SK-N-MC (cell line): ENCODE measurements around the gene KIRREL1.

ENCODE experiments used
- DNase-seq: peaks from one replicate; pipeline ENCODE4 v3.0.0-alpha.2; 2011; ENCODE audit warnings: low read depth, low spot score
- H3K27ac ChIP-seq: fragments of 200-600 bp; sonication (generic); 2 replicates; pipeline ENCODE4 v1.5.1; 2016; ENCODE audit warnings: mixed run types
- H3K36me3 ChIP-seq: fragments of 200-600 bp; sonication (generic); 2 replicates; pipeline ENCODE4 v1.6.1; 2017; ENCODE audit warnings: antibody characterized with exemption, low read length, mixed read lengths; ENCODE audit not compliant: insufficient read depth
- H3K4me3 ChIP-seq: fragments of 200-600 bp; sonication (generic); 2 replicates; pipeline ENCODE4 v1.5.1; 2016
- H3K9ac ChIP-seq: fragments of 200-600 bp; sonication (generic); 2 replicates; pipeline ENCODE4 v1.8.0; 2017; ENCODE audit warnings: mixed run types, mixed read lengths; ENCODE audit not compliant: insufficient read length
- H3K9me3 ChIP-seq: fragments of 200-600 bp; sonication (generic); 2 replicates; pipeline ENCODE4 v1.6.1; 2017; ENCODE audit warnings: low read depth, mild to moderate bottlenecking, antibody characterized with exemption, low read length, moderate library complexity, mixed read lengths
- EZH2 ChIP-seq: fragments of 200-600 bp; sonication (generic); IDR thresholded peaks from one replicate; pipeline ENCODE4 v1.6.1; 2017; ENCODE audit warnings: antibody characterized with exemption
- FOXP2 ChIP-seq: optimal IDR thresholded peaks from 2 replicates; pipeline ENCODE3; 2011; ENCODE audit warnings: mild to moderate bottlenecking, moderate library complexity; ENCODE audit not compliant: insufficient read depth; ENCODE audit errors: extremely low read length, control extremely low read depth
- POLR2AphosphoS5 ChIP-seq: IDR thresholded peaks from 2 replicates; pipeline ENCODE4 v1.6.1; 2012; ENCODE audit warnings: mild to moderate bottlenecking, low read depth, low read length, borderline replicate concordance

KIRREL1 gene

DNA sequence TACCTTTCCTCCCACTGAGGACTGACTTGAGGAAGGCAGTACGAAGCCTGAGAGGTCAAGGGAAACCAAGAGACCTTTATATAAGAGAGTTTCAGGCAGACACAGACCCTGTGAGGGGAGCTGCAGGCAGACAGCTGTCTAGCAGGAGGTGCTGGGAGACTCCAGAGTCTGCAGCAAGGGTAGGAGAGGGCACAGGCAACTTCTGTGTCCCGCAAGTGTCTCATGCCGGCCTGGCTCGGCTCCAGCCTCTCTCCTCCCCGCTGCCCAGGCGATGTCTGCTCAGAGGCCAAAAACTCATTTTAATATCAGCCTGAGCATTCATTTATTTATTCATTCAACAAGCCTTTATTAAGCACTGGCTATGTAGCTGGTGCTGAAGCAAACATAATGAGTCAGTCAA, 83.0 kb downstream of the KIRREL1 start:
- 0 out of 2 replicates have a peak overlapping the region, but pooled peaks have one; percentile 6 for H3K27ac ChIP-seq
- H3K36me3 ChIP-seq = peaks cover 9% of the 10 kb centered on the region; the same call in 1 of the 2 replicates
- no peaks in the 10 kb centered on the region for H3K9me3 ChIP-seq
- DNase-seq = no peak
- no peak overlapping the region for H3K4me3 ChIP-seq
- no peak for TF ChIP-seq POLR2AphosphoS5
- TF ChIP-seq EZH2 = no peak
- no peak for TF ChIP-seq FOXP2
- H3K9ac ChIP-seq = no peak overlapping the region

DNA sequence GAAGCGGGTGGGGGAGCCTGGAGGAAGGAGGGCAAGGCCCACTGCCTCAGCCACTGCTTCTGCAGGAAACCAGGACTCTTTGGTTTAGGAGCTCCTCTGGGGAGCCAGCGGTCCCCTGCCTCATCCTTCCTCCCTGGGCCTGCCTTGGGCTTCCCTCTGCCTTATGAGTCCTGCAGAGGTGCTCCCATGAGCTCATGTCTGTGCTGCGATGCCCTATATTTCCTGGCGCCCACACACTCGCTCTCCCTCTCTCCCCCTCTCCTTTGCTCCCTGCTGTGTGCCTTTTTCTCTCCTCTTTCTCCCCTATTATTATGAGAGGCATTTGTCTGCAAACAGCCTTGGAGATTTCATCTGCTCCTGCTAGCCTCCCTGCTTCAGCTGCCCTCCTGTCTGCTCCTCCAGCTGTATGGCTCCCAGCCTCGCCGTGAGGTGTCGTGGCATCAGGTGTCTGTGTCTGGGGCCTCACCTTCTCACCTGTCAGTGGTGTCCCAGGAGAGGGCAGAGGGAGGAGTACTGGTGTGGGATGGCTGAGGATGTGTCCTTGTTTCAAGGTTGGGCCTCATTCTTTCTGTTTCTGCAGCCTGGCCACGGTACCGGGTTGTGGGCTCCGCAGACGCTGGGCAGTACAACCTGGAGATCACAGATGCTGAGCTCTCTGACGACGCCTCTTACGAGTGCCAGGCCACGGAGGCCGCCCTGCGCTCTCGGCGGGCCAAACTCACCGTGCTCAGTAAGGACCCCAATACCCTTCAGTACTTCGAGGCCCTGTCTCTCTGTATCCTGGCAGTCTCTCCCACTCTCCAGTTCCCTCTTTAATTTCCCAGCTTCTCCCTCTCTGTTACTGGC, 84.2 kb downstream of the KIRREL1 start:
- no peak overlapping the region for H3K9ac ChIP-seq
- no peak overlapping the region for H3K4me3 ChIP-seq
- TF ChIP-seq EZH2 = no peak
- no peak for TF ChIP-seq FOXP2
- no peak for TF ChIP-seq POLR2AphosphoS5
- H3K9me3 ChIP-seq = no peaks in the 10 kb centered on the region
- peak overlapping the region; percentile 62 for H3K27ac ChIP-seq
- no peak for DNase-seq
- peaks cover 10% of the 10 kb centered on the region; the same call in 1 of the 2 replicates for H3K36me3 ChIP-seq

DNA sequence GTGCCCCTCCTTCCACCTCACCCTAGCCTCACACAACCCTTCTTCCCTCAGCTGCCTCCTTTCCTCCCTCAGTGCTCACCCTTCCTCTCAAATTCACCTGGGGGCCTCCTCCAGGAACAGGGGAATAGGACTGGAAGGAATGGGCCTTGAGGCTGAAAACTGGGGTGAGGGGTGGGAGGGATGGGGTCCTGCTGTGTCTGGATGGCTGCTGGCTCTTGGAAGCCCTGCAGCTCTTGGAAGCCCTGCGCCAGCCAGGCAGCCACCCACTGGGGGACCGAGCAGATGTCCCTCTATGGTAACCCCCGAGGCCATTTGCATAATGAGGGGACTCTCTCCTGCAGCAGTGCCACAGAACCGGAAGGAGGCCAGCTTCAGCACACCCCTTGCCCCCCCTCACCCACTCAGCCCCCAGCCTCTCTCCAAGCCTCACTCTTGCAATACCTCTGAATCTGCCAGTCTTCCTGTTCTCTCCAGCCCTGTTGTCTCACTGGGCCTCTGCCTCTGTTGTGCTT, 85.2 kb downstream of the KIRREL1 start:
- peaks cover 12% of the 10 kb centered on the region; the same call in 1 of the 2 replicates for H3K36me3 ChIP-seq
- no peak for DNase-seq
- TF ChIP-seq FOXP2 (no peak), POLR2AphosphoS5 (no peak), EZH2 (no peak)

DNA sequence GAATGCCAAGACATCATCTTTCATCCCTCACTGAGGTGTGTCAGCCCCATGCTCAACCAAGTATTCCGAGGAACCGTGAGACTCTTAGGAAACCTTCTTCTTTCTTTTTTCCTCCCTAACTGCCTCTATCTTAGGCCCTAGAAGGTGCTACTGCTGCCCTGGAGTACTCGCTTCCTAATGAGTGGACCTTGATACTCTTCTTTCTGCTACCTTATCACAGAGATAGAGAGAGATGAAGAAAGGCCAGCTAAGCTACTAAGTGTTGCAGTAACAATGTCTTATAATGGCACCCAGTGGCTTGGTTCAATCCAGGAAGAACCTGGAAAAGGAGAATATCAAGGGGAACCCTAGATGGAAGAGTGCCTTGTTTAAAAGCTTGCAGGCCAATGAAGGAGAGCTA, 86.6 kb downstream of the KIRREL1 start:
- peaks cover 23% of the 10 kb centered on the region; the same call in 1 of the 2 replicates for H3K36me3 ChIP-seq
- DNase-seq = no peak
- H3K4me3 ChIP-seq = no peak overlapping the region
- no peak overlapping the region for H3K9ac ChIP-seq
- TF ChIP-seq POLR2AphosphoS5 = no peak
- no peak for TF ChIP-seq EZH2
- TF ChIP-seq FOXP2 = no peak
- no peak overlapping the region for H3K27ac ChIP-seq
- no peaks in the 10 kb centered on the region for H3K9me3 ChIP-seq

More for the DNA sequence above, 85.2 kb downstream of the KIRREL1 start:
- Histone ChIP-seq H3K27ac (peak overlapping the region; percentile 81; the same call in 1 of the 2 replicates), H3K9ac (peak overlapping the region; percentile 45), H3K4me3 (peak overlapping the region; percentile 48), H3K9me3 (no peaks in the 10 kb centered on the region)

DNA sequence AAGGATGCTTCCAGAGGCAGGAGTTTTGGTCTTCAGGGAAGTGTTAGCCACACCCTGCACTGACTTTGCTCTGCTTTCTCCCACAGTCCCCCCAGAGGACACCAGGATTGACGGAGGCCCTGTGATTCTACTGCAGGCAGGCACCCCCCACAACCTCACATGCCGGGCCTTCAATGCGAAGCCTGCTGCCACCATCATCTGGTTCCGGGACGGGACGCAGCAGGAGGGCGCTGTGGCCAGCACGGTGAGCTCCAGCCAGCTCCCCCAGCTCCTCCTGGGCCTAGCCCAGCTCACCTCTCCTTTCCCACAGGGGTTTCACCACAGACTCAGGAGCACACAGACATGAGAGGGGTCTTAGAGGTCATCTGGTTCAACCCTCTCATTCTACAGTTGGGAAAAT, 90.9 kb downstream of the KIRREL1 start:
- DNase-seq = no peak
- no peaks in the 10 kb centered on the region for H3K9me3 ChIP-seq
- H3K36me3 ChIP-seq = peaks cover 43% of the 10 kb centered on the region
- no peak overlapping the region for H3K9ac ChIP-seq
- H3K27ac ChIP-seq = no peak overlapping the region
- H3K4me3 ChIP-seq = no peak overlapping the region
- TF ChIP-seq FOXP2 (no peak), EZH2 (no peak), POLR2AphosphoS5 (no peak)

DNA sequence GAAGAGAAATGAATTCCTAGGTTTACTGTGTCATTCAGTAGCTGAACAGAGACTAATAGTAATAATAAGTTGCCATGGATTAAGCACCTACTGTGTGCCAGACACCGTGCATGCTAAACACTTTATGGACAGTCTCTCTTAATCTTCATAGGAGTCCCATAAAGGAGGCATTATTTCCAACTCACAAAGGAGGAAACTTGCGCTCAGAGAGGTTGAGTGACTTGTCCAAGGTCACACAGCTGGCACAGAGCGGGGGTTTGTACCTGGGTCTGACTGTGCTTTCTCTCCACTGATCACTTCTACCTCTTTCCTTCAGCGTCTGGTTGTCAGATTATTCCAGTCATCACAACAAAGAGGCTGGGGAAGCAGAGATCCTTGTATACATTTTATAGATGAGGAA, 91.3 kb downstream of the KIRREL1 start:
- no peak overlapping the region for H3K27ac ChIP-seq
- H3K9ac ChIP-seq = no peak overlapping the region
- TF ChIP-seq EZH2 (no peak), POLR2AphosphoS5 (no peak), FOXP2 (no peak)
- no peak overlapping the region for H3K4me3 ChIP-seq
- peaks cover 45% of the 10 kb centered on the region for H3K36me3 ChIP-seq
- H3K9me3 ChIP-seq = no peaks in the 10 kb centered on the region
- DNase-seq = no peak

DNA sequence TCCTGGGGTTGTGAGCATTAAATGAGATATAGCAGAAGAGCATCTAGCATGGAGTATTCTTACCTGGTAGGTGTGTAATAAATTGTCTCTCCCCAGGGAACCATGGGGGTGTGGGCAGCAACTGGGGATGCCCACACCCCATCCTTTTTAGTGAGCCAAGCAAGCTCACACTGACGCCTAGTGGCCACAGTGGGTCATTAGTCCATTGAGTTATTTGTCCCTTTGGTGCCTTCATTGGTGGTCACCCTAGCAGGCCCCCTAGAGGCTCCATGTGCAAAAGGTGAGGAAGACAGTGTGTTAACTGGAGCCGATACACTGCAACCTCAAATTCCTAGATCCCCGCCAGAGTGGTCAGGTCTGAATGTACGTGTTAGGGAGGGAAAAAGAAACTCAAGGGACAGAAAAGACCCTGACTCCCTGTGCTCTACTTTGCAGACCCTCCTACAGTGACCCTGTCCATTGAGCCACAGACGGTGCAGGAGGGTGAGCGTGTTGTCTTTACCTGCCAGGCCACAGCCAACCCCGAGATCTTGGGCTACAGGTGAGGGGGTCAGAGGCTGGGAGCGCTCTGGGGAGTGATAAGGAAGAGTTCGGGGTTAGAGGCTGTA, 94.0 kb downstream of the KIRREL1 start:
- no peak for DNase-seq
- no peak overlapping the region for H3K9ac ChIP-seq
- no peak overlapping the region for H3K4me3 ChIP-seq
- no peak overlapping the region for H3K27ac ChIP-seq
- TF ChIP-seq POLR2AphosphoS5 = no peak
- TF ChIP-seq EZH2 = no peak
- TF ChIP-seq FOXP2 = no peak
- no peaks in the 10 kb centered on the region for H3K9me3 ChIP-seq
- H3K36me3 ChIP-seq = peaks cover 45% of the 10 kb centered on the region

DNA sequence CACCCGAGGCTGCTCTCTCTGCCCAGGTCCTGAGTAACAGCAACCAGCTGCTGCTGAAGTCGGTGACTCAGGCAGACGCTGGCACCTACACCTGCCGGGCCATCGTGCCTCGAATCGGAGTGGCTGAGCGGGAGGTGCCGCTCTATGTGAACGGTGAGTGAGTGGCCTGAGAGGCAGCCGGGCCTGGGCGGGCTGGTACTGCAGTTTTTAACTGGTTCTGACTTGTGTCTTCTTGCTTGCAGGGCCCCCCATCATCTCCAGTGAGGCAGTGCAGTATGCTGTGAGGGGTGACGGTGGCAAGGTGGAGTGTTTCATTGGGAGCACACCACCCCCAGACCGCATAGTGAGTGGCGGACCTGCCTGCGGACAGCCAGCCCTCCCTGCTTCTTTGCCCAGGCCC, 96.0 kb downstream of the KIRREL1 start:
- DNase-seq = no peak
- no peak overlapping the region for H3K27ac ChIP-seq
- TF ChIP-seq POLR2AphosphoS5 (no peak), FOXP2 (no peak), EZH2 (no peak)
- H3K9me3 ChIP-seq = no peaks in the 10 kb centered on the region
- no peak overlapping the region for H3K9ac ChIP-seq
- peaks cover 37% of the 10 kb centered on the region for H3K36me3 ChIP-seq
- H3K4me3 ChIP-seq = no peak overlapping the region
